ENCODE measurements around the gene CLOCK. TPM values are rescaled to one million over a fixed set of nuclear protein-coding genes. Genes with fewer than 3 reads are reported as not detected.

Gene CLOCK
- total RNA-seq, 1 donor from 2014 or later = 35.9 TPM

GRCh38 chr4:55405073-55405472, 141.6 kb downstream of the CLOCK start:
- H2AFZ ChIP-seq (replicated peaks) = no peak overlapping the region
- Mint-ChIP-seq H3K36me3 (peaks cover 35% of the 10 kb centered on the region), H3K4me1 (no peaks in the 10 kb centered on the region), H3K4me3 (no peak overlapping the region), H3K27me3 (ENCODE audit: insufficient read depth, low read depth) (peaks cover 4% of the 10 kb centered on the region), H3K27ac (peak overlapping the region; percentile 20), H3K9me3 (no peaks in the 10 kb centered on the region)
- H3K27me3 ChIP-seq = no peaks in the 10 kb centered on the region
- H3K9ac ChIP-seq = no peak overlapping the region
- TF ChIP-seq EZH2phosphoT487 (IDR thresholded peaks at IDR 0.05) (no peak), EZH2 (IDR thresholded peaks at IDR 0.05) (no peak)
- TF ChIP-seq, protein P1, sequence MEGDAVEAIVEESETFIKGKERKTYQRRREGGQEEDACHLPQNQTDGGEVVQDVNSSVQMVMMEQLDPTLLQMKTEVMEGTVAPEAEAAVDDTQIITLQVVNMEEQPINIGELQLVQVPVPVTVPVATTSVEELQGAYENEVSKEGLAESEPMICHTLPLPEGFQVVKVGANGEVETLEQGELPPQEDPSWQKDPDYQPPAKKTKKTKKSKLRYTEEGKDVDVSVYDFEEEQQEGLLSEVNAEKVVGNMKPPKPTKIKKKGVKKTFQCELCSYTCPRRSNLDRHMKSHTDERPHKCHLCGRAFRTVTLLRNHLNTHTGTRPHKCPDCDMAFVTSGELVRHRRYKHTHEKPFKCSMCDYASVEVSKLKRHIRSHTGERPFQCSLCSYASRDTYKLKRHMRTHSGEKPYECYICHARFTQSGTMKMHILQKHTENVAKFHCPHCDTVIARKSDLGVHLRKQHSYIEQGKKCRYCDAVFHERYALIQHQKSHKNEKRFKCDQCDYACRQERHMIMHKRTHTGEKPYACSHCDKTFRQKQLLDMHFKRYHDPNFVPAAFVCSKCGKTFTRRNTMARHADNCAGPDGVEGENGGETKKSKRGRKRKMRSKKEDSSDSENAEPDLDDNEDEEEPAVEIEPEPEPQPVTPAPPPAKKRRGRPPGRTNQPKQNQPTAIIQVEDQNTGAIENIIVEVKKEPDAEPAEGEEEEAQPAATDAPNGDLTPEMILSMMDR (IDR thresholded peaks at IDR 0.05) = no peak
- H3F3A ChIP-seq (ENCODE audit: low read depth) = peaks cover 8% of the 10 kb centered on the region
- peaks cover 11% of the 10 kb centered on the region for H3K4me1 ChIP-seq
- H3K79me2 ChIP-seq (ENCODE audit: low read depth) = peaks cover 98% of the 10 kb centered on the region
- no peak for DNase-seq (ENCODE audit: low spot score)
- no peaks in the 10 kb centered on the region for H3K9me3 ChIP-seq (ENCODE audit: low read depth)
- peaks cover 6% of the 10 kb centered on the region for H3K36me3 ChIP-seq
- H3K4me2 ChIP-seq = no peak overlapping the region
- no peak overlapping the region for H3K27ac ChIP-seq
- no peak overlapping the region for H3K4me3 ChIP-seq
- peaks cover 41% of the 10 kb centered on the region for H4K20me1 ChIP-seq (ENCODE audit: low read depth)

- H3K27me3 Mint-ChIP-seq (ENCODE audit: insufficient read depth, low read depth) = no peaks in the 10 kb centered on the region
- peaks cover 29% of the 10 kb centered on the region for H3K4me1 Mint-ChIP-seq
- Histone ChIP-seq H3K79me2 (ENCODE audit: low read depth) (peaks cover 85% of the 10 kb centered on the region), H3F3A (ENCODE audit: low read depth) (peaks cover 3% of the 10 kb centered on the region), H4K20me1 (ENCODE audit: low read depth) (peaks cover 40% of the 10 kb centered on the region), H3K9me3 (ENCODE audit: low read depth) (no peaks in the 10 kb centered on the region), H2AFZ (replicated peaks) (no peak overlapping the region), H3K27me3 (peaks cover 7% of the 10 kb centered on the region), H3K4me2 (peak overlapping the region; percentile 82), H3K36me3 (peaks cover 6% of the 10 kb centered on the region), H3K27ac (no peak overlapping the region), H3K4me3 (peak overlapping the region; percentile 95), H3K9ac (no peak overlapping the region), H3K4me1 (peaks cover 15% of the 10 kb centered on the region)
- no peak overlapping the region for H3K27ac Mint-ChIP-seq
- H3K9me3 Mint-ChIP-seq = no peaks in the 10 kb centered on the region
- H3K36me3 Mint-ChIP-seq = peaks cover 15% of the 10 kb centered on the region
- no peak for DNase-seq (ENCODE audit: low spot score)
- TF ChIP-seq, protein P1 (IDR thresholded peaks at IDR 0.05) = no peak
- TF ChIP-seq EZH2 (IDR thresholded peaks at IDR 0.05) (no peak), EZH2phosphoT487 (IDR thresholded peaks at IDR 0.05) (no peak)
- no peak overlapping the region for H3K4me3 Mint-ChIP-seq
Measured at GRCh38 chr4:55399581-55399980, 147.1 kb downstream of the CLOCK start.

DNA sequence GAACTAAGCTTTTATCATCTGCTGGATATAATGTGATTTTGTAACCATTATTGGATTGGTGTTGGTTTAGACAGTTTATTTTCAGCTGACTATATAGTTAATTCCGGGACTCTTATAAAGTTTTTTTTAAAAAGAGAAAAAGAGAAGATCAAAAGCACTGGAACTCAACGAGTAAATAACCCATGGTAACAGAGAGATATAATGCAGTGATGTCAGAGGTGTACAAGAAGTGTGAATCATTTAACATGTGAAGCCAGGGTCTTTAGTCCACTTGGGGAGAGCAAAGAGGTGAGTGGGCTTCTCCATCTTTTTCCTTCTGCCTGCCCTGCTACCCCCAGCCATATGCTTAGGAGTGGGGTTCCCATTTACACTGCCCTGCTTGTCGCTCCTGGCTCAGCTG, 147.7 kb downstream of the CLOCK start:
- H3K36me3 Mint-ChIP-seq = peaks cover 13% of the 10 kb centered on the region
- peaks cover 40% of the 10 kb centered on the region for H4K20me1 ChIP-seq (ENCODE audit: low read depth)

More for the DNA sequence above, 147.7 kb downstream of the CLOCK start:
- peaks cover 6% of the 10 kb centered on the region for H3K36me3 ChIP-seq
- H3K4me3 Mint-ChIP-seq = peak overlapping the region; percentile 36
- H3K79me2 ChIP-seq (ENCODE audit: low read depth) = peaks cover 79% of the 10 kb centered on the region
- H3K27me3 ChIP-seq = peaks cover 10% of the 10 kb centered on the region
- H2AFZ ChIP-seq (replicated peaks) = no peak overlapping the region
- H3K27ac Mint-ChIP-seq = no peak overlapping the region
- H3K27ac ChIP-seq = no peak overlapping the region
- H3K9me3 ChIP-seq (ENCODE audit: low read depth) = no peaks in the 10 kb centered on the region
- H3K4me3 ChIP-seq = peak overlapping the region; percentile 95
- peak; percentile 20 for DNase-seq (ENCODE audit: low spot score)
- H3K4me1 ChIP-seq = peaks cover 15% of the 10 kb centered on the region
- H3K4me1 Mint-ChIP-seq = peaks cover 29% of the 10 kb centered on the region
- peaks cover 3% of the 10 kb centered on the region for H3F3A ChIP-seq (ENCODE audit: low read depth)
- no peaks in the 10 kb centered on the region for H3K9me3 Mint-ChIP-seq
- H3K27me3 Mint-ChIP-seq (ENCODE audit: insufficient read depth, low read depth) = no peaks in the 10 kb centered on the region
- TF ChIP-seq EZH2phosphoT487 (IDR thresholded peaks at IDR 0.05) (no peak), EZH2 (IDR thresholded peaks at IDR 0.05) (no peak)
- TF ChIP-seq, protein P1 (IDR thresholded peaks at IDR 0.05) = no peak
- no peak overlapping the region for H3K9ac ChIP-seq
- H3K4me2 ChIP-seq = peak overlapping the region; percentile 82

Measured in neural progenitor cell (in vitro differentiated cells).